Body of pancreas (tissue), 4 donors: ENCODE data around the gene KYNU.

Experiments
- CTCF ChIP-seq, 7 experiments: fragments of 450-650 bp in 4 of 7; fragments of 200-600 bp in 3 of 7; sonication (generic) in 3 of 7; IDR thresholded peaks; one replicate each; pipeline ENCODE4 v1.5.1; 2016 to 2019; ENCODE audit warnings: antibody characterized with exemption in 7 of 7
- POLR2A ChIP-seq, 3 donors: fragments of 450-650 bp; IDR thresholded peaks; one replicate each; pipeline ENCODE4 v1.6.1; 2016; ENCODE audit warnings: antibody characterized with exemption in 3 of 3, mild to moderate bottlenecking in 2 of 3

GRCh38 chr2:142965443-142965842, 88.0 kb downstream of the KYNU start:
- no peak for TF ChIP-seq POLR2A (IDR thresholded peaks at IDR 0.05)
- no peak for TF ChIP-seq CTCF (IDR thresholded peaks at IDR 0.05)
